Ishikawa (cell line): ENCODE data around the gene JPH4.

Experiments used
- CEBPB ChIP-seq: IDR thresholded peaks from 2 replicates; pipeline ENCODE4 v1.6.1; 2012
- CREB1 ChIP-seq: IDR thresholded peaks from 2 replicates; pipeline ENCODE4 v1.6.1; 2012; ENCODE audit warnings: low read depth
- EP300 ChIP-seq: IDR thresholded peaks from 2 replicates; pipeline ENCODE4 v1.6.1; 2012; ENCODE audit warnings: borderline replicate concordance
- FOXM1 ChIP-seq: IDR thresholded peaks from 2 replicates; pipeline ENCODE4 v1.6.1; 2012; ENCODE audit warnings: low read depth, borderline replicate concordance
- RAD21 ChIP-seq: IDR thresholded peaks from 2 replicates; pipeline ENCODE4 v1.6.1; 2012; ENCODE audit warnings: low read depth
- TAF1 ChIP-seq: IDR thresholded peaks from 2 replicates; pipeline ENCODE4 v1.6.1; 2012; ENCODE audit warnings: low read depth, mild to moderate bottlenecking
- YY1 ChIP-seq: IDR thresholded peaks from 2 replicates; pipeline ENCODE4 v1.6.1; 2012; ENCODE audit warnings: low read depth
- TF ChIP-seq, protein P1 (sequence below): IDR thresholded peaks from 2 replicates; pipeline ENCODE4 v1.6.1; 2012; ENCODE audit warnings: low read depth, mild to moderate bottlenecking
- TF ChIP-seq, protein P2 (sequence below): IDR thresholded peaks from 2 replicates; pipeline ENCODE4 v1.6.1; 2012

GRCh38 chr14:23563473-23564180 is 15.0 kb downstream of the JPH4 start:
- TF ChIP-seq, protein P1, sequence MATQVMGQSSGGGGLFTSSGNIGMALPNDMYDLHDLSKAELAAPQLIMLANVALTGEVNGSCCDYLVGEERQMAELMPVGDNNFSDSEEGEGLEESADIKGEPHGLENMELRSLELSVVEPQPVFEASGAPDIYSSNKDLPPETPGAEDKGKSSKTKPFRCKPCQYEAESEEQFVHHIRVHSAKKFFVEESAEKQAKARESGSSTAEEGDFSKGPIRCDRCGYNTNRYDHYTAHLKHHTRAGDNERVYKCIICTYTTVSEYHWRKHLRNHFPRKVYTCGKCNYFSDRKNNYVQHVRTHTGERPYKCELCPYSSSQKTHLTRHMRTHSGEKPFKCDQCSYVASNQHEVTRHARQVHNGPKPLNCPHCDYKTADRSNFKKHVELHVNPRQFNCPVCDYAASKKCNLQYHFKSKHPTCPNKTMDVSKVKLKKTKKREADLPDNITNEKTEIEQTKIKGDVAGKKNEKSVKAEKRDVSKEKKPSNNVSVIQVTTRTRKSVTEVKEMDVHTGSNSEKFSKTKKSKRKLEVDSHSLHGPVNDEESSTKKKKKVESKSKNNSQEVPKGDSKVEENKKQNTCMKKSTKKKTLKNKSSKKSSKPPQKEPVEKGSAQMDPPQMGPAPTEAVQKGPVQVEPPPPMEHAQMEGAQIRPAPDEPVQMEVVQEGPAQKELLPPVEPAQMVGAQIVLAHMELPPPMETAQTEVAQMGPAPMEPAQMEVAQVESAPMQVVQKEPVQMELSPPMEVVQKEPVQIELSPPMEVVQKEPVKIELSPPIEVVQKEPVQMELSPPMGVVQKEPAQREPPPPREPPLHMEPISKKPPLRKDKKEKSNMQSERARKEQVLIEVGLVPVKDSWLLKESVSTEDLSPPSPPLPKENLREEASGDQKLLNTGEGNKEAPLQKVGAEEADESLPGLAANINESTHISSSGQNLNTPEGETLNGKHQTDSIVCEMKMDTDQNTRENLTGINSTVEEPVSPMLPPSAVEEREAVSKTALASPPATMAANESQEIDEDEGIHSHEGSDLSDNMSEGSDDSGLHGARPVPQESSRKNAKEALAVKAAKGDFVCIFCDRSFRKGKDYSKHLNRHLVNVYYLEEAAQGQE, result no peak
- TF ChIP-seq, protein P2, sequence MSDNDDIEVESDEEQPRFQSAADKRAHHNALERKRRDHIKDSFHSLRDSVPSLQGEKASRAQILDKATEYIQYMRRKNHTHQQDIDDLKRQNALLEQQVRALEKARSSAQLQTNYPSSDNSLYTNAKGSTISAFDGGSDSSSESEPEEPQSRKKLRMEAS, result no peak
- TF ChIP-seq CEBPB, result no peak
- no peak for TF ChIP-seq EP300
- TF ChIP-seq FOXM1, result no peak
- no peak for TF ChIP-seq RAD21
- TF ChIP-seq YY1, result no peak
- TF ChIP-seq CREB1, result no peak
- TF ChIP-seq TAF1, result no peak
